Activated CD8-positive, alpha-beta memory T cell treated with anti-CD3 and anti-CD28 coated beads, Interleukin-2, amount 50 U/mL, for 48 hours (primary cell): Measurements from ENCODE around the gene LOXL1.

Experiments used
- DNase-seq: peaks from one replicate; pipeline ENCODE4 v3.0.0-alpha.2; 2020

The LOXL1 gene

DNA sequence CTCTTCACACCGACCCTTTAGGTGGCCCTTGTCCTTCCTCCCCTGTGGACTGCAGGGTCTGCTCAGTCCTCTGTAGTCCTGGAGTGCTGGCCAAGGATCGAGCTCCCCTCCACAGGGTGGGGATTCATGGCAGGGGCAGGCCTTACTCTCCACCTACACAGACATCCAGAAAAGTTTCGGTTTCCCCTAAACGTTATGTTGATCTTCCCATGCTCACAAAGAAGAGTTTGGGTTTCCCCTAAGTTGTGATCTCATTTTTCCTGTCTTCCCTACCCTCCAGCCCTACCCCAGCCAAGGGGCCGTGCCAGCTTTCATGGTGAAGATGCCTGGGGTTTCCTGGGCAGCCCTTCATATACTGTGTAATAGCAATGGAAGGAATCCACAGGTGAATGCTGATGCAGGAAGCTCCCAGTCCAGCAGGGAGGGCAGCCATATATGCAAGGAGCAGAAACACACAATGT, 55.5 kb downstream of the LOXL1 start:
- DNase-seq = no peak

DNA sequence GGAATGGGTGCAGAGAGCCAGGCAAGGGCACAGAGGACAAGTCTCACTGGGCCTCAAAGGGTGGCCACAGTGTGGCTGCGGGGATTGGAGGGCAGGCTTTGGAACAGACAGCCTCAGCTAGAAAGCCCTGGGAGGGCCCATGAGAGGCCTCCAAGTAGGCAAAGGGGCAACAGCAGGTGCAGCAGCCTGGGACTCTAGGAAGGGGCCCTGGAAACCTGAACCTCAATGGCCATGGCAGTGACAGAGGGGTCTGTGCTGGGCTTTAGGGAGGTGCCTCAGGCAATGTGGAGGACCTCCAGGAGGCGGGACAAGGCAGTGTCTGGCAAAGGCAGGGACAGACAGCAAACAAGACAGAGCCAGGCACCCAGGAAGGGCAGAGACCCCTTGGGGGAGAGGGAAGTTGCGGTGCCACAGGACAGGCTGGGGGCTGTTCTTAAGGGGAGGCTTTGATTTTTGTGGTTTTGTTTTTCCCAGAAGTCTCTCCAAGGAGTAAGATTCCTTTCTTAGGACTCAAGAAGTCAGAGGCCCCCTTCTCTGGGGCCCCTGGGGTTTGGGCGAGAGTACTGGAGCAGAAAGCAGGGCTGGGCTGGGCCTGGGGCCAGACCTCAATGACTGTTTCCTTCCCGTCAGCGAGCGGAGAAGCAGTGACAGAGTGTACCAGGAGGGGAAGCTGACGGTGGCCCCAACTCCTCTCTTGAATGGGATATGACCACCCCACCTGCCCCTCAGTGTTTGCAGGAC, 56.1 kb downstream of the LOXL1 start:
- no peak for DNase-seq

DNA sequence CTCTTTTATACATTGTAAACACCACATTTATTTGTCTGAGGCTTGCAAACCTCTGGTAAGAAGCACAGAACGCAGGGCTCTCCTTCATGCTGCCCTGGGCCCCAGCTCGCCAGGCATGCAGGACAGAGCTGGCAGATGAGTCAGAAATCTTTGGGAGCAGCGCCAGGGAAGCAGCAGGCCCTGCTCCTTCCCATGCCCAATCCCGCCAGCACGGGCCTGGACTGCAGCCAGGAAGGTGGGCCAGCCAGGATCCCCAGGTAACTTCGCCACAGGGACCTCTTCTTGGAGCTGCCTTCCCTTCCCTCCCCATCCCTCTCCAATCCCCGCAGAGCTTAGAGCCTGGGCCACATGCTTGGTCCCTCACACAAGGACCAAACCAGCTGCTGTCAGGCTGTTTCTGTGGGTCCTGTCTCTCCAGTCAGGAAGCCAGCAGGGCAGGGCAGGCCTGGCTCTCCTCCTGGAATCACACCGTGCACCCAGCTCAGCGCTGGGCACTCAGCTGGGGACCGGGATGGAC, 57.0 kb downstream of the LOXL1 start:
- DNase-seq = no peak

DNA sequence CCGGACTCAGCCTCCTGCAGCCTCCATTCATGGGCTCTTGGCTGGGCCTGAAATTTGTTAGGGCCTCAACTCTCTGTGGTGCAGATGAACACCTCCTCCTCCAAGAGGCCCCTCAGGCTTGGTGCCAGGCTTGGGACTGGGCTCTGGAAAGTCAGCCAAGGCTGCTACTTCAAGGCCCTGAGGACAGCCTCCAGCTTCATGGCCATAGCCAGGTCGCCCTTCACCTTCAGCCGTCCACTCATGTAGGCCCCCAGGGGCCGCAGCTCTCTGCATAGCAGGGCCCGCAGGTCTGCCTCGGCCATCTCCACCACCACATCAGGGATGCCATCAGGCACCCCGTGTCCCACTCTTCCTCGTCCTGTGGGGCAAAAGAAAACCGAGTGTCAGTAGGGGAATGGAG, 57.5 kb downstream of the LOXL1 start:
- DNase-seq = no peak

DNA sequence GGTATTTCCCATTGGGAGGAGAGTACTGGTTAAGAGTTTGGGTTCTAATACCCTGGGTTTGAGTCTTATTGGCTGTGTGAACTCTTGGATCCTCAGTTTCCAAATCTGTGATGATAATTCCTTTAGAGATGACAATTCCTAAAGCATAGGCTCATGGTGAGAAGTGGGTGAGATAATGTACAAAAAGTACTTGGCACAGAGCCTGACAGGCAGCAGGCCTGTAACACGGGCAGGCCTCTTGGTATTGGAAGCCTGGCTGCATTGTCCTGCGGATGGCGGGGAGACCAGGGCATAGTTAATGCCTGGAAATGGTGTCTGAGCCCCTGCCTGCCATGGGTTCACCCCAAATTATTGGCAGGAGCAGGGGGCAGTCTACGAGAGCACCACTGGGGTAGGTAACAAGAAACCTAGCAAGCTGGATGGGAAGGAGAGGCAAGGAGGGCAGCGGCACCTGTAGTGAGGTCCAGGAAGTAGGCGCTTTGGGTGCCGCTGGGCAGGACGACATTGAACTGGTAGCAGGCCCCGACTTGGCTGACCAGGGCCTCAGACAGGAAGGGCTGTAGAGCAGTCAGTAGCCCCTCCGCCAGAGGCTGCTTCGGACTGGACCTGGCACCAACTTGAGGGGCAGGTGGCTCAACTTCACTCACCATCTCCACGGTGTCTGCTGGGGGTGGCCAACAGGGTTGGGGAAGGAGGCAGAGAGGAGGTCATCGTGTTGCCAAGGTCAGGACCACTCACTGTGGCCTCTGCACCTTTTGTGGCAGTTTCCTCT, 58.1 kb downstream of the LOXL1 start:
- no peak for DNase-seq

DNA sequence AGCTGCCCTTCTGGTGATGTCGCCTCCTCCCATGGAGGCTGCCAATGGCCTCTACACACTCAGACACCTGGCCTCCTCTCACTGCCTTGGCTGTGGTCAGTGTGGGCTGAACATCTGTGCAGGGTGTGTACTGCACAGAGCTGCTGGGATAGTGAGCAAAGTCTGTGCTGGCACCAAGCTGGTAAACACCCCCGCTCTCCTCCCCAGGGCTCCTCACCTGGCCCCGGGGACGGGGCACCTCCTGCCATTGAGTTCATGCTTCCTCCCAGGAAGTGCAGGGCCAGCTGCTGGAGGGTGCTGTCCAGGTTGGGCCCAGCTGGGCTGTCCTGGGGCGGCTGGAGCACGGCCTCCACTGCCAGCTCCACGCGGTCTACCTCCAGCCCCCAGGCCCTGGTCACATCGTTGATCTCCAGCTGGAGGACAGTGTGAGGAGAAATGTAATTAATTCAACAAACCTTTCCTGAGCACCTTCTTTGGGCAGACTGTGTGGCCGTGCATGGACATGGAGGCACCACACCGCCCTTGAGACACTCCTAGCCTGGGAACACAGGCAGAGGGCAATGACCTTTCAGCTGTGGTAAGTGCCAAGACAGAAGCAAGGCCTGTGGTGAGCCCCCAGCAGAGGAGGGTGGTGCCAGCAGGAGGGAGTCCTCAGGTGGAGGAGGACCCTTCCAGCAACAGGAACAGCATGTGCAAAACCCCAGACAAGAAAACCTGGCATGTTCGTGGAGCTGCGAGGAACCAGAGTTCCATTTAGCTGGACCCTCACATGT, 59.0 kb downstream of the LOXL1 start:
- DNase-seq = no peak

DNA sequence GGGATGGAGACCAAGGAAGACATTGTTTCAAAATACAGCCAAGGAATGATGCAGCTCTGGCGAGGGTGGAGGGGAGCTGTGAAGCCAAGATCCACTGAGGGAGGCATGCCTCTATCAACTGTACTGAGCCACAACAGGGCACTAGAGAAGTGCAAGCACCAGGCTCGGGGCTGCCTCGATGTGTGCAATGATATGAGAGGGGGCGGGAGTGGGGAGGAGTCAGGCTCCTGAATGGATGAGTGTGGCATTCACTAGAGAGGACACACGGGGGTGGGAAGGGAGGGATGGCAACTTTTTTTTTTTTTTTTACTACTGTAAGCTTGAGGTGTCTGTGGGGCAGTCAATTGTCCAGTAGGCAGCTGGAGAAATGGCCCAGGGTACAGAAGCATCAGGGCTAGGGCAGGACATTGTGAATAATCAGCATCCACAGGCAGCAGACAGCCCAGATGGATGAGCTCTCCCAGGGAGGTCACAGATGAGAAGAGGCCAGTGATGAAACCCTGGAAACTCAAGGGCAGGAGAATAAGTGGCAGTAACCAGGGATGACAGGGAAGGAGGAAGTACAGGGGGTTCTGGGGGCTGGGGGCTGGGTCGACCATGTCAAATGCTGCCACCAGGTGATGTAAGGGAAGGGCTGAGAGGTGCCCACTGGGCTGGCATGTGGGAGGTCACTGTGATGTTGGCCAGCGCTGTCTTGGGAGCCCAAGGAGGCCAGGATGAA, 60.0 kb downstream of the LOXL1 start:
- DNase-seq = no peak

DNA sequence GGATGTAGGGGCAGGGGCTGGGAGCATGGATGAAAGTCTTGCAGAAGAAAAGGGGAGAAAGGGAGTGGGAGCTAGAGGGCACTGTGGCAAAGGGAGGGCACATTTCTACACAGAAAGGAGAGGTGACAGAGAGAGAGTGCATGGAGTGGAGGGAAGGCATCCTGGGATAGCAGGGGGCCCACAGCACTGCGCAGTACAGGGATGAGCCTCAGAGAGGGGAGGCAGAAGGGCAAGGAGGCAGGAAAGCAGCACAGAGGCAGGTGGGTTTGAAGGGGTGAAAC, 60.5 kb downstream of the LOXL1 start:
- no peak for DNase-seq

DNA sequence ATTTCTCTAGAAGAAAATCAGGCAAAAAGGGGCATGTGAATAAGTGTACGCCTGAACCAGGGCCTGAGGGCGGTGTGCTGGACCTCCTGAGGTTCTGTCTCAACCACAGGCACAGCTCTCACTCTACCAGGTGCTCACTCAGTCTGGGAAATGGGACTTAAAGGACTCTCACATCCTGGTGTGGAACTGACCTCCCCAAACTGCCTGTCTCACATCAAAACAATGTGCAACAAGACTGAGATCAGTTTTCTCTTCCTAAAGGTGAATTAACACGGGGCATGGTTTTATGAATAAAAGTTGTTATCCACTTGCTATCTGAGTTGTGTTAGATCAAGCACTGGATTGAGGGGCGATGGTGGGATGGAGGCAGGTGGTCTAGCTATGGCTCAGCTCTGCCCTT, 61.0 kb downstream of the LOXL1 start:
- no peak for DNase-seq

DNA sequence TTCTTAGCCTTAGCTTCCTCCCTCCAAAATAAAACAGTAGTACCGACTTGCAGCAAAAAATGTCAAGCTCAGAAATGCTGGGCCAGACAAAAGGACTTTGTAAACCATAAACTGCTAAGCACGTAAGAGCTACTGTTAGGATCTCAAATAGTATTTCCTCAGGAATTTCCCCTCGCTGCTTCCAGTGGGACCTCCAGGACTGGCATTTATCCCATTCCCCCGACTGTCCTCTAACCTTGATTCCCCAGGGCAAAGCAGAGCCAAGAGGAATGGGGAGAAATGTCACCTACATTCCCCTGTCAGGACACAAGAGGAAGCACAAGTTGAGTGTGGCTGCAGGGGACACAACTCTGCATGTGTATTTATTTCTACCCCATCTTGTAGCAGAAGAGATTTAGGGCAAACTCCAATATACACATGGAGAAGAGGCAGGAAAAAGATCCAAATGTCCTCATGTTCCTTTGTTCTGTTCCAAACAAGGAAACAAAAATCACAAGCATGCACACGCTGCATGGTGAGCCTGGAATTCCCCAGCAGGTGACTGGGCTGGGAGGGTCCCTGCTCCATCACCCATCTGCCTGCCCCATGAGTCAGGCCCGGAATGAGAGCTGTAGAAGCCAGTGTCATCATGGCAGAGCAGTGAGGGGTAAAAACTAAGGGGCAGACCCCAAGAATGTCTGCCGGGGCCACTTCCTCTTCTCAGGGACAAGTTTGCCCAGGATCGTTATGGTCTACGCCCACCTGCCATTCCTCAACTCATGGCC, 61.6 kb downstream of the LOXL1 start:
- no peak for DNase-seq

DNA sequence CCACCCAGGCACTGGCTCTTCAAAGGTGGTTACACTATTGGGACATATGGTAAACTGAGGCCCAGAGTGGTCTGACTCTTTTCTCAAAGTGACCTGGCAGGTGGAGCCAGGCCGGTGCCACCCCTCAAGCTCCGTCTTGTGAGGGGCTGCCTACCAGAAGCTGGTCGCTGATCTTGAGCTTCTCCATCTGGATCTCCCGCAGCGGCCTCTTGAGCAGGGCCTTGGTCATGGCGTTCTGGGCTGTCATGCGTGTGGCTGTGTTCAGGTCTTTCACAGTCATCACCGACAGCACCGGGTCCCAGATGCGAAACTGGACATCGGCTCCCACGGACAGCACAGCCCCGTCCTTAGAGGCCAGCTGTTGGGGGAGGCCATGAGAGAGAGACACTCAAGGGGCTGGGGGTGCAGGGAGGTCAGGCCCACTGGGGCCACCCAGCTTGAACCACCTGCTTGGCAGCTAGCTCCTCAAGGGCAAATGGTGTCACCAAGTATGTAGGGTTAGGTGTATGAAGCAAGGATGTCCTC, 62.2 kb downstream of the LOXL1 start:
- no peak for DNase-seq

DNA sequence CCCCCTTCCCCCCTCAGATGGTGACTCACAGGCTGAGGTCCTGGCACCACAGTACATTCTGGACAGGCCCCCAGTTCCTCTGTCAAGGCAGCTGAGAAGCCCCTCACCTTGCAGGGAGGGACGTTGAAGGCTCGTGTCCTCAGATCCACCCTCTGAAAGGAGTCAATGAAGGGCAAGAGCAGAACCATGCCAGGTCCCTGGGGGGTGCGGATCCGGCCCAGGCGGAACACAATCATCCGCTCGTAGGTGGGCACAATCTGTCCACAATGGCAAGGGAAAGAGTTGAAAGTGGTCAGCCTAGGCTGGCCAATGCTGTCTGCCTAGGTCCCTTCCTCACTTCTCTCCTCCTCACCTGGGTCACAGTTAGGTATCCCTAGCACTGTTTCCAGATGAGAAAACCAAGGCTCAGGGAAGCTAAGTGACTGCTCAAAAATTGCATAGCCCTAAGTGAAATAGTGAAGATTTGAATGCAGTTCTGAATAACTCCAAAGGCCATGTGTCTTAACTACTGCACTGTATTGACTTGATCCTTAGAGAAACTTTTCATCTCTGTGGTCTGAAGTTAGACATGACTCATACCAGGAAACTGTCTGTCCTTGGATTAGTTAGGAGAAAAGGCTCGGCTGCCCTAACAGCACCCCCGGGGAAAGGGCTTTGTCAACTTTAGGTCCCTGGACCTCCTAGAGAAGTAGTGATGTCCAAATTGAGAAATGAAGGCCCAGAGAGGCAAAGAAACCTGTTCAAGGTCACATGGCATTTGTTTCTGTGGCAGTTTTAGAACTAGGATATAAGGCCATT, 62.9 kb downstream of the LOXL1 start:
- no peak for DNase-seq

DNA sequence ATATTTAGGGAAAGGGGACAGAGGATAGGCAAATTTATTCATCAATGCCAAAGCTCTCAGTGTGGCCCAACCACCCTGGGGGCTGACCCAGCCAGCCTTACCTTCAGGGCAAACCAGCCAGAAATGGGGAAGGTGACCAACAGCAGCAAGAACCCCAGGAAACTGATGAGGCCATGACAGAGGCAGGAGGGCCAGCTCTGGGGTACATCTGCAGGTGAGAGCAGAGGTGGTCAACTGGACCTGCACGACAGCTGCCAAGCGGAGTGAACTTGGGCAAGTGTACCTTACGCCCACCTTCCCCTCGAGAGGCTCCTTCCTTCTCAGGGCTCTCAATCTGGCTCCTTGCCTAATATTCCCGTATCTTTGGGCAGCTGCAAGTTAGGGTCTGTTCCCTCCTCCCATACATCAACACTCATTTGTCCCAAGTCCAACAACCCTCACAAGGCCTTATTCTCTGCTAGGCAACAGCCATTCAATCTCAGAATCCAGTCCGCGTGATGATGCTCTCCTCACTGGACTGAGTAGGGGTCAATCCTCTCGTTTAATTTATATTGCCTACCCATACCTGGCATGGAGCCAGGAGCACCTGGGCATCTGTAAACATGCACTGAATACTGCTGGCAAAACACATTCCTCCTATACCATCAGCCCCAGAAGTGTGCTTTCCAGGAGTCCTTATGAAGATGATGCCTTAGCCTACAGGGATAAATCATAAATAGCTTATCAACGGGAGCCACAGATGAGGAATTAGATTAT, 64.2 kb downstream of the LOXL1 start:
- no peak for DNase-seq

DNA sequence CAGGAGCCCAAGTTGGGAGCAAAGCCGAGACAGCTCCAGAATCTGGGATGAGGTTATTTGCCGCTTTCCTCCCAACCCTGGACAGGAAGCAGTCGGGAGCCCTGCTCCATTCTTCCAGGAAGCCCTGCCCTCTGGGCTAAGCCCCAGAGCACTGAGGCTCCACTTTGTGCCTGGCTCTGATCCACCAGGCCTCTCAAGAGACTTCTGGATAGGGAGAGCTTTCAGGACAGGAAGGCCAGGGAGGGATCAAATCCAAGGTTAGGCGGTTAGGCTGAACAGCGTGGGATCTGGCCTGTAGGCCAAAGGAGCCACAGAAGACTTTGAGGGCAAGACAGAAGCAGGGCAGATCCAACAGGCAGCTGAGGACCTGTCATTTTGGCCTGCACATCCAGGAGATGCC, 65.0 kb downstream of the LOXL1 start:
- no peak for DNase-seq

DNA sequence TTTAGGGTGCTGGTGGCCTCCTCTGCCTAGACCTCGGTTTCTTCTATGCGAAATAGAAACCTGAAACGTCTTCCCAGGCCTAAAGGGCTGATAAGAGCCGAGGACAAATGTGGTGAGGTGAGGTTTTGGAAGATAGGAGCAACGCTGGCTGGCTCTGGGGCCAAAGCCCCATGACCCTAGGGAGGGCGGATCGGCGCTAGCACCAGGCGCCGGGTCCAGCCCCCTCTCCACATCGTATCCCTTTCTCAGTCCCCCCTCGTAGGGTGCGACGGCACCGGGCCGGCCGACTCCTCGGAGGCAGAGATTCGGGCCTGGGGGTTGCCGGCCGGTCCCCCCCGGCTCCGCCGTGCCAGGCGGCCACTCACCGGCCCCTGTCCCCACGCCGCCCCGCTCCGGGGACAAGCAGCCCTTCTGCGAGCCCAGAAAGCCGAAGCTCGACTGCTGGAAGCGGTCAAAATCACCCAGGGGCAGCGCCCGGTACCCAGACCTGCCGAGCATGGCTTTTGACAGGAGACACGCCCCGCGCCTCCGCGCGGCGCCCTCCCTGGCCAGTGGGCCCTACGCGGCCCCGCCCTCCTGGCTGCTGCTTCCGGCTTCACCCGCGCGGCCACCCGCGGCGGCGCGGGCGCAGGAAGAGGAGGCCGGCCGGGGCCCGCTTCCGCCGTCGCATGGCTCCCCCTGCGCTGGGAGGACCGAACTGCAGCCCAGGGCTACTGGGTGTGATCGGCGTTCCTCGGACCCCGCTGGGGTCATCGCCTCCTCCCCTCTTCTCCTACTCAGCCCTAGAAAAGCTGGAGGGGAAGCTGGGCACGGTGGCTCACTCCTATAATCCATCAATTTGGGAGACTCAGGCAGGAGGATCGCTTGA, 65.7 kb downstream of the LOXL1 start, which contains the start of gene STOML1:
TSS of gene STOML1 (minus strand) at position 570 of the 868 bp plus-strand sequence. CDS start at position 498, 72 bp downstream.
- peak; percentile 100 for DNase-seq

DNA sequence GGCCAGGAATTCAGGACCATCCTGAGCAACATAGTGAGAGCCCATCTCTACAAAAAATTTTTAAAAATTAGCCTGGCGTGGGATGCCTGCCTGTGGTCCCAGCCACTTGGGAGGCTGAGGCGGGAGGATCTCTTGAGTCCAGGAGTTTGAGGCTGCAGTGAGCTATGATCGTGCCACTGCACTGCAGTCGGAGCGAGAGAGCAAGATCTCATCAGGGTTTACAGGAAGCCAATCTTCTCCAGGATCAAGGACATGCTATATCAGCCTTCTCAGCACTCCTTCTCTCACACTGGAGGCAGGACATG, 66.3 kb downstream of the LOXL1 start:
- no peak for DNase-seq

DNA sequence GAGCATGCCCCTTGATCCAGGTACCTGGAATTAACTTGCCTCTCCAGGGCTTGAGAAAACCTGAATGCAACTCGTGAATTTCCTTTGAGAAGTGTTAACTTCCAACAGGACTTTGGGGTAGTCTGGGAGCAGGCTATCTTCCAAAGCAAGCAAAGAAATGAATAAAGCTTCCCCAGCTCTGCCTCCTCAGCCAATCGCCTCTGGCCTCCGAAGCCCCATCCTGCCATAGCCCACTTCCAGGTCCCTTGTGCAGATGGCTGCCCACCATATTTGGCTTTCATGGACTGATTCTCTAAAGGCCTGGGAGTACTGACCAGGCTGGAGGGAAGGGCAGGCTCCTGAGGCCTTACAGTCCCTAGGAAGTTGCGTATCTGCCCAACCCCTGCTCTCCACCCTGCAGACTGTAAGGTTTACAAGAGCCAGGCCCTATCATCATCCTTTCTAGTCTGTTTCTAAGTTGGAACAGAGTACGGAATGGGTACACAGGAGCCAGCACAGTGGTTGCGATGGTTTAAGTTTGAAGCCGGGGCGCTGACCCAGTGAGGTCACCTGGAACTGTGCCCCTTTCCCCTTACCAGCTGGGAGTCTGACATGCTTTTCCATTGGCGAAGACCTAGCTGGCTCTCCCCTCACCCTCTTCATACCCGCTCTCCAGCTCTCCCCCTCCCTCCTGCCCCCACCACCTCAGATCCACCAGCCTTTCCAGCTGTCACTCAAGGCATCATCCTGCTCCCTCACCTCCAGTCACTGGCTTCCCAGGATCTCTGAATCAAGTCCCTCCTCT, 67.1 kb downstream of the LOXL1 start:
- DNase-seq = no peak

DNA sequence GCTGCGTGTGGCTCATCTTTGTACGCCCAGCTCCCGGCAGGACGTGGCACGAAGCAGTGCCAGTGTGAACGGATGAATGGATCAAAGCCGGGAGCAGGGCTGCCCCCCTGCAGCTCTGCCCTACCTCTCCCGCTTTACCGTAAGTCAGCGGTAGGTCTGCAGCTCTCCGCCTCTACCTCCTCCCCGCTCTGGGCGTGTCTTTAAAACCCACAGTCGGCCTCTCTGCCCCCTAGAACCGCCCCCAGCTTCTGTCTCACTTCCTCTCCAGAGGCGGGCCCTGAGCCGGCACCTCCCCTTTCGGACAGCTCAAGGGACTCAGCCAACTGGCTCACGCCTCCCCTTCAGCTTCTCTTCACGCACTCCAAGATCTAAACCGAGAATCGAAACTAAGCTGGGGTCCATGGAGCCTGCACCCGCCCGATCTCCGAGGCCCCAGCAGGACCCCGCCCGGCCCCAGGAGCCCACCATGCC, 68.2 kb downstream of the LOXL1 start, which contains the start of gene PML:
TSS of gene PML (plus strand) at position 304 of the 471 bp plus-strand sequence. CDS start at position 401, 97 bp downstream.
- peak; percentile 92 for DNase-seq
